Measurements from ENCODE around the gene EFNA1.

Gene EFNA1, protein sequence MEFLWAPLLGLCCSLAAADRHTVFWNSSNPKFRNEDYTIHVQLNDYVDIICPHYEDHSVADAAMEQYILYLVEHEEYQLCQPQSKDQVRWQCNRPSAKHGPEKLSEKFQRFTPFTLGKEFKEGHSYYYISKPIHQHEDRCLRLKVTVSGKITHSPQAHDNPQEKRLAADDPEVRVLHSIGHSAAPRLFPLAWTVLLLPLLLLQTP

DNA sequence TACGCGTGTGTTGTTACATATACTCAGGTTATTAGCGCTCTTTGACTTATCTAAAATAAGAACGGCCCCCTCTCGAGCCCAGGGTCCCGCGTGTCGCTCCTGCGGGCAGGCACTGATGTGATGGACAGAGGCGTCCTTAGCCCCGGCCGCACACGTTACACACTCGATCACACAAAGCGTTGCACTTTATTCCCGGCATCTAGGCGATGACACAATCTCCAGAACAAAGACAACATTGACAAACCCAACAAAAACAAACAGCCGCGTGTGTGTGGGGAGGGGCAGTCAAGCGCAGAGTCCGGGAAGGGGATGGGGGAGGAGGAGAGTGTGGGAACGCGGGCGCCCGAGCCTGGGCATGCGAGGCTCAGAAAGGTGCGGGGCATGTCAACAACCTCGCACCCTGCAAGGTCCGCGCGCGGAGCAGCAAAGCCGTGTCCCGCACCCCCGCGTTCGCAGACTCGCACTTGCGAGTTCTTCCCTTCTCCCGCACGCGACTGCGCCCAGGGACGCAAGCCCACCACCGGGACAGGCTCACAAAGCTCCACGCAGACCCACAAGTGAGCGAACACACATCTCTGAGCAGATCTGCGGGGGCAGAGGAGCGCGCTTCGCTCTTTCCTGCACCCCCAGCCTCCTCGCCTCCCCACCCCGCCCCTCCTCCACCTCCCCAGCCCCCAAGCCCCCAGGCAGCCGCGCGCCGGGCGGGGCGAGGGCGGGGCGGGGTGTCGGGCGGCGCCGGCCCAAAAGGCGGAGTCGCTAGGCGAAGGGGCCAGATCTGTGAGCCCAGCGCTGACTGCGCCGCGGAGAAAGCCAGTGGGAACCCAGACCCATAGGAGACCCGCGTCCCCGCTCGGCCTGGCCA lies at the start of gene EFNA1:
EFNA1 (plus strand) TSS at position 772 of the 862 bp plus-strand sequence. CDS start 102 bp downstream, outside the sequence.
- no peak for FAIRE-seq
- peak; percentile 41; the same call in 1 of the 2 replicates for TF ChIP-seq POLR2A (IDR thresholded peaks at IDR 0.05; ENCODE audit: low read depth, low read length)
- DNase-seq (ENCODE audit: insufficient read length, low spot score), result peak; percentile 45

DNA sequence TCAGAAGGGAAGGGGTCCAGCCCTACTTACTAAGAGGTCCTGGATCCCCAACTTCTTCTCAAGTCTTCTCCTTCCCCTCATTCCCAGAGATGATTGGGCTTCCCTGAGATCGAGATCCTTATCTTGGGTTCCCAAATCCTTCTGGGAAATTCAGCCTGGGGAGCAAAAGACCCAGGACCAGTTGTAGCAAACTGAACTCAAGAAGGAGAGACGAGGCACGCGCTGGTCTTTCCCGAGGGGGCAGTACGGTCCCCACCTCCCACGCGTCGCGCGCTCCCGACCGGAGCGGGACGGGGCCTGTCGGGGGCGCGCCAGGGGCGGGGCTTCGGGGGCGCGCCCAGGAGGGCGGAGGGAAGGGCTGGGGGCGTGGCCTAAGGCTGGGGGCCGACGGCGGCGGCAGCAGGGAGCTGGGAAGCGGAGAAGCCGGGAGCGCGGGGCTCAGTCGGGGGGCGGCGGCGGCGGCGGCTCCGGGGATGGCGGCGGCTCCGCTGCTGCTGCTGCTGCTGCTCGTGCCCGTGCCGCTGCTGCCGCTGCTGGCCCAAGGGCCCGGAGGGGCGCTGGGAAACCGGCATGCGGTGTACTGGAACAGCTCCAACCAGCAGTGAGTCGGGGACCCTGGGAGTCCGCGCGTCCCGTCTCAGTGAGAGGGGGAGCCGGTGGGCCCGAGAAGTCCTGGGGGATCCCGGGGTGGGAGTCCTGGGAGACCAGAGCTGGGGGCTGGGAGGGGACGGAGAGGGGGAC lies 49.0 kb upstream of the EFNA1 start, which contains the start of gene EFNA3:
EFNA3 (plus strand) TSS at position 369 of the 741 bp plus-strand sequence; CDS start at position 474, 105 bp downstream.
- FAIRE-seq (no peak), DNase-seq (ENCODE audit: insufficient read length, low spot score) (peak; percentile 89)
- TF ChIP-seq POLR2A (IDR thresholded peaks at IDR 0.05; ENCODE audit: low read depth, low read length), result no peak

DNA sequence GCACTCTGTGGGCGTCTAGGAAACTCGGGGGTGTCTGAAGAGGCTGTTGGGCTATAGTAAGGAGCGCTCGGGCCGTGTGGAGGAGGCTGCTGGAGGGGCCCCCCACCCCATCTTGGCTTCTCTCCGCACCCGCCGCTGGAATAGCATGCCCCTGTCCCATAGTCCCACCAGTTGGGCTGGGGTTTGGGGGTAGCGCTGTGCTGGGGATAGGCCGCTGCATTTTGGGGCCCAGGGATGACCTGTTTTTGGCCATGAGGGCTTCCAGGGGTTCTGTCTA lies 48.5 kb upstream of the EFNA1 start:
- DNase-seq (ENCODE audit: insufficient read length, low spot score), result no peak
- no peak for TF ChIP-seq POLR2A (IDR thresholded peaks at IDR 0.05; ENCODE audit: low read depth, low read length)
- no peak for FAIRE-seq

DNA sequence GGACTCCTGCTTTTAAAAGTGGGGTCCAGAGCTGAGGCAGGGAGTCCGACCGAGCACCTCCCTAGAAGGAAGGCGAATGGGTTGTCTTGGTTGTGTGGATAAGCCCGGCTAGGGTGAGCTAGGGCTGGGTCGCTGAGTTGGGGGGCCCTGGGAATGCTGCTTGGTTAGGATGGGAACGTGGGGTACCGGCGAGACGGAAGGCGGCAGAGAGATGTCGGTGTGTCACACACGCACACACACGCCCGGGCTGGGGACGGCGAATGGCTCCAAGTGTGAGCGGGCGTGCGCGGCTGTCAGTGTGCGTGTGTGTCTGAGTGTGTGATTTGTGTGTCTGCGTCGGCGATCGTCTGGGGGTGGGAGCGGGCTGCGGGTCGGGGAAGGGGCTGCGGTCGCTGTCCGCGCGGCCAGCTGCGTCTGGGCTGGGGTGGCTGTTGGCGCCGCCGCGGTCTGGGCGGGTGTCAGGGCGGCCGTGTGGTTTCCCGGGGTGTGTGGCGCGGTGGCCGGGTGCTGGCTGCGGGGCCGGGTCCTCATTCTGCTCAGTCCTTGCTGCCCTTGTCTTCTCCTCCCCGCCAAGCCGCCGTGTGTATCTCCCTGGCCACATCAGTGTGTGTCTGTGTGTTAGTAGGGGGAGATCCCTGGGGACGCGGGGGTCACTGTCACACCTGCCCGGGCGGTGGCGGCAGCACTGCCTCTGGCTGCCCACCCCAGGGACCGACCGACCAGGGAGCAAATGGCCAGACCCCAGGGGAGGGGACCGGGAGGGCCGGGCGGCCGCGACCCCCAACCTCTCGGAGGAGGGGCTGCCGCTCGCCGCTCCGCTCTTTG lies 48.0 kb upstream of the EFNA1 start:
- no peak for TF ChIP-seq POLR2A (IDR thresholded peaks at IDR 0.05; ENCODE audit: low read depth, low read length)
- DNase-seq (ENCODE audit: insufficient read length, low spot score) (no peak), FAIRE-seq (no peak)

DNA sequence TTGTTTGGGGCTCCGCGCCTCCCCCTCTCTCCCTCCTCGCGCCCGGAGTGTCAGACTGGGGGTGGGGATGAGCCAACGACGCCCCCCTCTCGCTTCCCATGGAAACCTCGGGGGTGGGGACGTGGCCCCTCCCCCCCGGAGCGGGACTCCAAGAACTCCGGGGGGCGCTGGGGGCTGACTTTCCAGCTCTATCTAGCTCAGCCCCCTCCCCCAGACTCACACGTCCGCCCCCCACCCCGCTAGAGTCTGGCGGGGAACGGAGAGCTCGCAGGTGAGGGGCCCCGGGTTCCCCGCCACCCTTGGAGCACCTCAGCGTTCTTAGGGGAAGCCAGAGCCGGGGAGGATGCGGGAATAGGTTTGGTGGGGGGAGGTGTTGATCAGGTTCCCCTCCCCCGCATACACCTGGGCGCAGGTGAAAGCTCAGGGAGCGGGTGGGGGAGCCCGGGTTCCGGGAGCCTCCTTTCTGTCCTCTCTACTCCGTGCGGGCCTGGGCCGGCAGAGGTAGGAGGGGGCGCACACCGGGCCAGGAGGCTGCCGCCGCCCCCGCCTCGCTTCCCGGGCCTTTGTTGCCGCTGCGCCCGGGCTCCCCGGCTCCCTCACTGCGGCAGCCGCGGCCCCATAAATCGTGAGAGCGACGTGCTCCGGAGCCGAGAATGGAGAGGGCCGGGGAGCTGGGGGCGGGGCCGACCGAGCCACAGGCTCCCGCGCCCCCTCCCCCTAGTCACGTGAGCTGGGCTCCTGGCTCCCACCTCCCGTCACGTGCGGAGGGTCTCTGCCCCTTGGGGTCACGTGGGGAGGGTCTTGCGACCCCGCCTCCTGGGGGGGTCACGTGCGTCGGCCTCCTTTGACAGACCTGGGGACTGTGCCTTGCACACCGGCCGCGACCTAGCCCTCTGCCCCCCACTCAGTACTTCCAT lies 47.1 kb upstream of the EFNA1 start:
- no peak for TF ChIP-seq POLR2A (IDR thresholded peaks at IDR 0.05; ENCODE audit: low read depth, low read length)
- DNase-seq (ENCODE audit: insufficient read length, low spot score) (no peak), FAIRE-seq (no peak)

DNA sequence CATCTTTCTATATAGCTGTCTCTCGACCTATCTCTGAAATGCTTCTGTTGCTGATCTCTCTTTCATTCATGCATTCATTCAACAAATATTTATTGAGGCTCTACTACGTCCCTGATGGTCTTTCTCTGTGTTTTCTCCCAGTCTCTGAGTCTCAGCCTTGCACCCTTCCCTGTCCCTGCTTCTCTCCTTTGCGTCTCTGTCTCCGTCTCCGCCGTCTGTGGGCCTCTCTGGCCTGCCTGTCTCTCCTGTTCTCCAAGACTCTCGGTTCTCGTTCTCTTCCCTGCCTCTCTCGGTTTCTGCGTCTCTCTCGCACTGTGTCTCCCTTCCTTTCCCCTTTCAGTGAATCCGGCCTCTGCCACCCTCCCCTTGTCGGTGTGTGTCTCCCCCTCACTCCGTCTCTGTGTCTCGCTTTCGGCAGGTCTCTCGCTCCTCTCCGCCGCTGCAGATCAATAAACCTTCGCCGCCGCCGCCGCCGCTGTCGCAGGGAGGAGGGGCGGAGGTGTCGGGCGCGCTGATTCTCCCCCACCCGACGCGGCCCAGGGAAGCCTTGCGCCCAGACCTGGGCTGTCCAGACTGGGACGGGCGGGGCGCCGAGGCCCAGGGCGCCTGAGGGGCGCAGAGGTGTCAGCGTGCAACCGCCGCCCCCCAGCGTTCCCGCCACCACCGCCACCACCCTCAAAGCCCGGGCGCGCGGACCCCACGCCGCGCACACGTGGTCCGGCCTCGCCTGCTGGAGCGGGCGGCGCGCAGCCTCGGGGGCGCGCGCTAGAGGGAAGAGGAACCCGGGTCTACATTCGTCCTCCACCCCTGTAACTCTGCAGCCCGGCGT lies 46.0 kb upstream of the EFNA1 start:
- FAIRE-seq (no peak), DNase-seq (ENCODE audit: insufficient read length, low spot score) (no peak)

DNA sequence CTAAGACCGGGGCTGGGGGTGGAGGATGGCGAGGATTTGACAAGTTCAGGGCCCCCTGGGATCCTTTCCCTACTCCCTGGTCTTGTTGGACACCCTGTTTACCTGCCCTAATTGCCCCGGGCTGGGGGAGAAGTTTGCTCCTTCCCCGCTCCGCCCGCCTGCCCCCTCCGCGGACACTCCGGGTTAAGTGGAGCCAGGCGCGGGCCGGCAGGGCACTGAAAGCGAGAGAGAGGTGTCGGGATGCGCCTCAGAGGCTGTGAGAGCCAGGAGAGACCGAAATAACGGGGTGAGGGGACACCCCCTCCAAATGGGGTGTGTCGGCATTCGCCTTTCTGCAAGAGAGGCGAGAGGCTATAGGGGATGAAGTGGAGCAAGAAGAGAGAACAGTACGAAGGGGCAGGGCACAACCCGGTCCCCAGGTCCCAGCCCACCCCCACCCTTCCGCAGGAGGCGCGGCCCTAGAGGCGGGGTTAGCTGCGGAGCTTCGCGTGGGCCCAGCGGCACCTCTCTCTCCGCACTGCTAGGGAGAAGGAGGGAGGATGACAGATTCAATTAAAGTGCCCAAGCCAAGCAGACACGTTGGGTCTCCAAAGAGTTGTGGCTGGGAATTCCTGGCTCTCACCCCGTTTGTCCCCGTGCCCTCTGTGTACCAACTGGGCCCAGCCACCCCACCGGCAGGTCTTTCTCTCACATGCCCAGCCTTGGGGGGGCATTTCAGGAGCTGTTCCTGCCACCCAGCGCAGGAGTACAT lies 45.2 kb upstream of the EFNA1 start:
- DNase-seq (ENCODE audit: insufficient read length, low spot score) (no peak), FAIRE-seq (no peak)
- TF ChIP-seq POLR2A (IDR thresholded peaks at IDR 0.05; ENCODE audit: low read depth, low read length), result no peak

More for the DNA sequence above, 46.0 kb upstream of the EFNA1 start:
- no peak for TF ChIP-seq POLR2A (IDR thresholded peaks at IDR 0.05; ENCODE audit: low read depth, low read length)

DNA sequence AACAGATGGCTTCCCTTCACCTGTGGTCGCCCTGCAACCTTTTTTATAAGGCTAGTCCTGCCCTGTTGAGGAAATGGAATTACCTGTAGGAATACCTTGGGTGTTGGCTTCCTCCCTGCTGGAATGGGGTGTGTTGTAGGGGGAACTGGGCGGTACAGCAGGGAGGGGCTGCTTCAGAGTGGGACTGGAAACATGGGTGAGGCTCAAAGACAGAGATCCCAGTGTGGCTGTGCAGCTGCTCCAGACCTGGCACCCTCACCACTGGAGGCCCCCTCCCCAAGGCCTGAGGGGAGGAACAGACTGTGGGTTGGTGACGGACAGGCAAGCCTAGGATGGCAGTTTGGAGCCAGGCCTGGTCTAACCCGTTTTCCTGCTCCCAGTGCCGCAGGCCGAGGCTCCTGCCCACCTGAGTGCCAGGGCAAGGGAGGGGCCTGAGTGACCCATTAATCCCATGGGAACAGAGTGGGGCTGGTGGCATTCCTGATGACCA lies 44.6 kb upstream of the EFNA1 start:
- DNase-seq (ENCODE audit: insufficient read length, low spot score) (no peak), FAIRE-seq (no peak)
- TF ChIP-seq POLR2A (IDR thresholded peaks at IDR 0.05; ENCODE audit: low read depth, low read length), result no peak

DNA sequence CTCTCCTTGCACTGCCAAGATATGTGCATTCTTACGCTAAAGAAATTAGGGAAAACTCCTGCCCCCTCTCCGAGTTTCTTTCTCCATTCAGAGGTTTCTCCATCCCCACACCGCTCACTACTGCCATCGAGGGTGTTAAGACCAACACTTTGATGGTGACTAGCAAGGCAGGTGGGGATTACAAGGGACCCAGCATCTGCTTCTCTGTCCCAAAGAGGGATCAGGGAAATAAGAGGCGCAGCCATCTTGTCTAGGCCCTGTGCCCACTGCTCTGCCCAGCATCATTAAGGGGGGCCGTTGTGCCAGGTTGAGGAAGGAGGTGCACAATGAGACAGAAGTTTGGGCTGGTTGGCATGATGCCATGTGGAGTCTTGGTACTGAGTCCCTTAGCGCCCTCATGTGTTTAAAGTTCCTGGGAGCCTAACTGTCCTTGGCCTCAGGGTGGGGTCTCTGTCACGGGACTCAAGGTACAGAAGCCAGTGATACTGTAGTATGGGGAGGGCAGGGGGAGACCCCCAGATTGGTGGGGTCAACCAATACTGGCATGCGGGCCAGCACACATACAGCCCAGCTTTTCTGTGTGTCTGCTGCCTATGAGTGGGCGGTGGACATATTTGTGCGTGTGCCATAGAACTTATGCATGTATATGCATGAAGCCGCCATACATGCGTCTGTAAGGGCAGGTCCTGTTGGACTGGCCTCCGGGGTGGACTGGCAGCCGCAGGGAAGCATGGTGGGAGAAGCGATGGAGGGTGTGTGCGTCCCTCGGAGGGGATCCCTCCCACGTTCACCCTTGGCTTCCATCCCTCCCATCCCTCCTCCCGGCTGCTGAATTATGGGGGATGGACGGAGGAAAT lies 43.6 kb upstream of the EFNA1 start:
- no peak for FAIRE-seq
- TF ChIP-seq POLR2A (IDR thresholded peaks at IDR 0.05; ENCODE audit: low read depth, low read length), result no peak
- DNase-seq (ENCODE audit: insufficient read length, low spot score), result no peak

Measured in H54 (cell line).